ENCODE data around the gene SELENOO.

DNA sequence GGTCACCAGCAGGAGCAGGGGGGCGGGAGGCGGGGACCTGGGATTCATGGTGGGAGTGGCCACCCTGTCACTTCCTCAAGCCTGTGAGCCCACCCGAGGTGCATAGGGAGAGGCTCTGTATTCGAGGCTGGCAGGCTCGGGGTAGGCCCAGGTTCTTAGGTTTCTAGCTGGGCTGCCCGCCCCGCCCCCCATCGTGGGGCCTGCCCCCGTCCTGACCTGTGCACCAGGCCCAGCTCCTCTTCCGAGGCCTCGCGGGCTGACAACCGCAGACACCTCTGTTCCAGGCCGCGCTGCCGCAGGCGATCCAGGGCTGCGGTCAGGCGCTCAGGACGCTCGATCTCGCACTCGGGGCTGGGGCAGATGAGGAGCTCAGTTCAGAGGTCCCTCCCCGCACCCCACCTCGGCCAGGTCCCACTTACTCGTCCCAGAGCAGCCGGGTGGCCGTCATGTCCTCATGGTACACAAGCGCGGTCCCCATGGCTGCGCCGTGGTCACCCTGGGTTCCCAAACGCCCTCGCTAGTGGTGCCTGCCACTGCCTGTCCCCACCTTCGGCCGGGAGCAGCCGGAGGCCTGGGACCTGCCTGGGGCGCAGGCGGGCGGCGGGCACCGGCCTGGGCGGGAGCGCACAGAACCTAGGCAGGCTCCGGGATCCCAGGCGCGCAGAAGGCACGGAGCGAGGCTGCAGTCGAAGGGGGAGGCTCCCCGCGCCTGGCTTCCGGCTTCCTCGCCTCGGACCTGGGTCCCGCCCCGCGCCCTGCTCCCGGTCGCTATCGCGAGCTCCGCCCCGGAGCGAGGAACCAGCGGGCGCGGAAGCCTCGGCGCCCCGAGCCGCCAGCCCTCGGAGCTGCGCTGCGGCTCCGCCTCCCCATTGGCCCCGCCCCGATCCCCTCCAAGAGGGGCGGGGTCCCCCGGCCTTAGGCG is 50.0 kb downstream of the SELENOO start, which contains the start of gene HDAC10:
- TF ChIP-seq, protein P1, sequence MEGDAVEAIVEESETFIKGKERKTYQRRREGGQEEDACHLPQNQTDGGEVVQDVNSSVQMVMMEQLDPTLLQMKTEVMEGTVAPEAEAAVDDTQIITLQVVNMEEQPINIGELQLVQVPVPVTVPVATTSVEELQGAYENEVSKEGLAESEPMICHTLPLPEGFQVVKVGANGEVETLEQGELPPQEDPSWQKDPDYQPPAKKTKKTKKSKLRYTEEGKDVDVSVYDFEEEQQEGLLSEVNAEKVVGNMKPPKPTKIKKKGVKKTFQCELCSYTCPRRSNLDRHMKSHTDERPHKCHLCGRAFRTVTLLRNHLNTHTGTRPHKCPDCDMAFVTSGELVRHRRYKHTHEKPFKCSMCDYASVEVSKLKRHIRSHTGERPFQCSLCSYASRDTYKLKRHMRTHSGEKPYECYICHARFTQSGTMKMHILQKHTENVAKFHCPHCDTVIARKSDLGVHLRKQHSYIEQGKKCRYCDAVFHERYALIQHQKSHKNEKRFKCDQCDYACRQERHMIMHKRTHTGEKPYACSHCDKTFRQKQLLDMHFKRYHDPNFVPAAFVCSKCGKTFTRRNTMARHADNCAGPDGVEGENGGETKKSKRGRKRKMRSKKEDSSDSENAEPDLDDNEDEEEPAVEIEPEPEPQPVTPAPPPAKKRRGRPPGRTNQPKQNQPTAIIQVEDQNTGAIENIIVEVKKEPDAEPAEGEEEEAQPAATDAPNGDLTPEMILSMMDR (IDR thresholded peaks at IDR 0.05; ENCODE audit: borderline replicate concordance, extremely low read depth, low read length, poor library complexity, severe bottlenecking) = no peak
- no peak for TF ChIP-seq EZH2 (IDR thresholded peaks at IDR 0.05; ENCODE audit: borderline replicate concordance, low read depth, low read length, severe bottlenecking)

Measured in DND-41 (cell line).